Choroid plexus epithelial cell (primary cell): ENCODE data around the gene RAB3IP.

Experiments
- DNase-seq: peaks from one replicate; pipeline ENCODE4 v3.0.0-alpha.2; 2010; ENCODE audit warnings: low read depth
- H3K4me3 ChIP-seq: 2 replicates; pipeline ENCODE4 v1.5.1; 2011; ENCODE audit warnings: low read depth, mild to moderate bottlenecking, control low read depth, low read length, moderate library complexity
- TF ChIP-seq, protein P1 (sequence below): conservative IDR thresholded peaks from 2 replicates; pipeline ENCODE4 v1.5.1; 2011; ENCODE audit warnings: low read depth, mild to moderate bottlenecking, control low read depth, inconsistent platforms, low read length, moderate library complexity

RAB3IP gene

DNA sequence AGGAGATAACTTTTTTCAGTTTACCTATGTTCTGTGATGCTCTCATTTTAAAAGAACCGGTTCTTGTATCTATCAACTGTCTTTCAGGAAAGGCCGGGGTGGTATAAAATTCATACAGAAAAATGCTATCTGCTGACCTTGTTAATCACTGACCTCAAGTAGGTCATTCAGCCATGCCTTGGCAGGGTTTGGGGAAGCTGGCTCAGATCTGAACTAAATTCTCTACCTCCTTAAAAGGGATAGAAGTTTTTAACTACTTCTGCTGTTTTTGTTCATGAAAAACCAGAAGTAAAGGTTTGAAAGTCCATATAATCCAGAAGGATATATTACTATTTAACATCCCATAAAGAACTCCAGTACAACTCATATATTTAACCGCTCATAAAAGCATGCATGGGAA lies 96.4 kb downstream of the RAB3IP start:
- DNase-seq, result no peak
- TF ChIP-seq, protein P1, sequence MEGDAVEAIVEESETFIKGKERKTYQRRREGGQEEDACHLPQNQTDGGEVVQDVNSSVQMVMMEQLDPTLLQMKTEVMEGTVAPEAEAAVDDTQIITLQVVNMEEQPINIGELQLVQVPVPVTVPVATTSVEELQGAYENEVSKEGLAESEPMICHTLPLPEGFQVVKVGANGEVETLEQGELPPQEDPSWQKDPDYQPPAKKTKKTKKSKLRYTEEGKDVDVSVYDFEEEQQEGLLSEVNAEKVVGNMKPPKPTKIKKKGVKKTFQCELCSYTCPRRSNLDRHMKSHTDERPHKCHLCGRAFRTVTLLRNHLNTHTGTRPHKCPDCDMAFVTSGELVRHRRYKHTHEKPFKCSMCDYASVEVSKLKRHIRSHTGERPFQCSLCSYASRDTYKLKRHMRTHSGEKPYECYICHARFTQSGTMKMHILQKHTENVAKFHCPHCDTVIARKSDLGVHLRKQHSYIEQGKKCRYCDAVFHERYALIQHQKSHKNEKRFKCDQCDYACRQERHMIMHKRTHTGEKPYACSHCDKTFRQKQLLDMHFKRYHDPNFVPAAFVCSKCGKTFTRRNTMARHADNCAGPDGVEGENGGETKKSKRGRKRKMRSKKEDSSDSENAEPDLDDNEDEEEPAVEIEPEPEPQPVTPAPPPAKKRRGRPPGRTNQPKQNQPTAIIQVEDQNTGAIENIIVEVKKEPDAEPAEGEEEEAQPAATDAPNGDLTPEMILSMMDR, result no peak
- no peak overlapping the region for H3K4me3 ChIP-seq

DNA sequence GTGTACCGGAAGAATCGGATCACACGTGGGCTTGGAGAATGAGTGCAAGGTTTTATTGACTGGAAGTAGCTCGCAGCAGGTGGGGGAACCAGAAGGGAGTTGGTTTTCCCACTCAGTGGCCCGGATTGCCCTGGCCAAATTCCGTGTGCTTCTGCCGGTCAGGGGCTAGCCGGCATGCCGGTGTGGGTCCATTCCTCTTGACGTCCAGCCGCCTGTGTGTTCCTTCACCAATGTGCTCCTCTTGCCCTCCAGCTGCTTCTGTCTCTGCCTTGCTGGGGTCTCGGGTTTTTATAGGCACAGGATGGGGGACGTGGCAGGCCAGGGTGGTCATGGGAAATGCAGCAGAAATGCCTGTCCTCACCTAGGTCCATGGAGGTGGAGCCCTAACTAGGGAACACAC lies 97.4 kb downstream of the RAB3IP start:
- TF ChIP-seq, protein P1, result no peak
- DNase-seq, result no peak
- H3K4me3 ChIP-seq, result no peak overlapping the region

DNA sequence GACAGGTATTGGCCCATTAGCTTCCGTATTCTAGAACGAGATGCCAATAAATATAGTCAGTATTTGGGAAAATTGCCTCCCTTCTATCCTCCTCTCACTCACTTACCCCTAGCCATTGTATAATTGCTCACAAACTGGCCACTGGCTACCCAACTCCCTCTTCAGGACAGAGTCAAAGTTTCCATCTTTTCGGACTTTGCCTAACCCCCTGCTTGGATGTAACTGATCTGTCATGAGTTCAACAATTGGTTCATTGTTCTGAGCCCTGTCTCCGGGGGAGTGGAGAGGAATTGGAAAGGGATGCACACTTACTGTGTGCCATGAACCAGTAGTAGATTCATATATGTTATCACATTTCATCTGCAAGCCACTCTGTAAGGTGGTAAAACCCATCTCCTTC lies 98.5 kb downstream of the RAB3IP start:
- no peak for DNase-seq
- TF ChIP-seq, protein P1, result no peak
- H3K4me3 ChIP-seq, result no peak overlapping the region

DNA sequence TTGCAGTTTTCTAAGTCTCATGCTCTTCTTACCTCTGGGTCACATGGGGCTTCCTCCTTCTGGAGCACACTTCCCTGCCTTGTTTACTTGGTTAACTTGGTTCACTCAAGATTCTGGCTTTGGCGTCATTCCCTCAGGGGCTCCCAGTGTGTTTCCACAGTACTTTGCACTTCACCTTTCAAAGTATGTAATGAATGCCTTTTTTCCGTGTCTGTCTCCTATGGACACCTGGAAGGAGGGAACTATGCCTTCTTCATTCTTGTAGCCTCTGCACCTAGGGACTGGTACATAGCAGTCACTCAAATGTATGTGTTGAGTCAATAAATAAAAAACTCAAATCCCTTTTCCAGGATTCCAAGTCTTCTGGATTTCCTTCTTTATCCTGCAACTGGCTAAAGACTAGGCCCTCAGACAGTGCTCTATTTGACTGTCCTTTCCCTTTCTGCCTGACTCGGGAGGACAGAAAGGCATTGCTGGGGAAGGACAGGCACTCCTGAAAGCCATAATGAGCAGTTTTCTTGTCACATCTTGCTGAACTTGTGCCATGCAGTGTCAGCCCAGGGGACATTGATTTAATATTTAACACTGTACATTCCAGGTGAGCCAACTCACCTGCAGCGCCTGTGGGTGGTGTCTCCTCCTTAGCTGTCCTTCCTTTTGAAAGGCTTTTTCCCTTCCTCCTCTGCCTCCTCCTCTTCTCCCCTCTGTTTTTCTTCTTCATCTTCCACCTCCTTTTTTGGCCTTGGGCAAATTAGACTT lies 99.2 kb downstream of the RAB3IP start:
- TF ChIP-seq, protein P1, result no peak
- DNase-seq, result no peak
- H3K4me3 ChIP-seq, result no peak overlapping the region

DNA sequence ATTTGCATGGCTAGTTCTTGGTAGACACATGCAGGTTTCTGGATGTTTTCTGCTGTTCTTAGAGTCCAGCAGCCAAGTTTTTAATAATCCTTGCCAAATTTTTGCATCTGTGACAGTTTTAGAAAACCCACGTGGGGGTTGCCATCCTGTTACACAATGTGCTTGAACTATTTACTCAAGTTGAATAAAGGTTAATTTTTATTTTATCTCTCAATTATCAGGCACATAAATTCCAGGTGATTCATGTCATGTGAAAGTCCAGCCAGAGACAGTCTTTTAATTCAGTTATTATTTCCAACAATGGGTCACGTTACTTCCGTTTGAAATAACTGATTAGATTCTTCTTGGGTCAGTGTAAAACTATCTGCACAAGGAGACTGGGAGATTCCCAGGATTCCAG lies 102.1 kb downstream of the RAB3IP start:
- no peak for DNase-seq
- H3K4me3 ChIP-seq, result no peak overlapping the region
- TF ChIP-seq, protein P1, result no peak

DNA sequence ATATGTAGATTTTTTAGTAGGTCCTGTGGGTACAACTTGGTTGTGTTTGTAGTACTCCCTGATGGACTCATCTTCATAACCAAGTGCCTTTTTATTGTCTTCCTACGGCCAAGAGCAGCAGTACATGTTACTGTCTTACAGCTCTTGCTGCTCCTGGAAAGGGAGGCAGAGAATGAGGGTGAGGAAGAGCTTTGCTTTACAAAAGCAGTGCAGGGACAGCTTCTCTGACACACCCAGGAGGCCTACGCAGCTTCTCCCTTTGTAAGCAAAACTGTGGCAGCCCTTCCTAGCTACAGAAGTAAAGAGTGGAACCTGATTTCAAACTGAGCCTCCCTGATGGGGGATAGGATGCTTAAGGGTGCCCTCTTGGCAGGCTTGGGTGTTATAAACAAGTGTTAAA lies 104.9 kb downstream of the RAB3IP start:
- H3K4me3 ChIP-seq, result no peak overlapping the region
- TF ChIP-seq, protein P1, result no peak
- DNase-seq, result no peak

DNA sequence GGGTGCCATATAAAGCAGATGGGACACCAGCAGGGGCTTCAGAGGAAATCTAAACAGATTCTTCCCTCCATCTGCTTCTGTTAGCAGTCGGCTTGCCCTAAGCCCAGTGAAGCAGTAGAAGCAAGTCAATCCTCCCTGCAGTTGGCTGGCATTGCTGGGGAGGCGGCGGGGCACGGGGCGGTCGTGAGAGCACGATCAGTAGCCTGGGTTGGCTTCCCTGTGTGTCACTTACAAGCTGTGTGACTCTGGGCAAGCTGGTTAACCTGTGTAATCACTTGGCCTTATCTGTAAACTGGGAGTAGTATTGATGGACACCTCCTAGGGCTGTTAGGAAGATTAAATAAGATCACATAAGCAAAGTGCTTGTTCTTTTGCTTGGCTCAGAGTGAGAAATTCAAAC lies 105.8 kb downstream of the RAB3IP start:
- no peak for DNase-seq
- TF ChIP-seq, protein P1, result no peak

More for the DNA sequence above, 105.8 kb downstream of the RAB3IP start:
- no peak overlapping the region for H3K4me3 ChIP-seq
